Kidney (tissue), 14 donors: ENCODE measurements around the gene BRPF3. TPM values are rescaled to one million over a fixed set of nuclear protein-coding genes. Genes with fewer than 3 reads are reported as not detected.

ENCODE experiments used
- DNase-seq, 5 donors: peaks; one replicate each; pipeline ENCODE4 v3.0.0-alpha.2; 2013 to 2020
- FAIRE-seq: peaks from 2 replicates; lab custom pipeline; 2012; peaks lifted over from hg19 to GRCh38; lab: Jason Lieb, UNC
- H3K27ac ChIP-seq, 2 donors: one replicate each; pipeline ENCODE4 v1.7.0; 2013; ENCODE audit warnings: low read depth in 2 of 2, low read length in 2 of 2, inconsistent platforms in 1 of 2
- H3K27me3 ChIP-seq: one replicate; pipeline ENCODE4 v1.7.1; 2013; ENCODE audit warnings: low read length, inconsistent platforms; ENCODE audit not compliant: control insufficient read depth, insufficient read depth
- H3K36me3 ChIP-seq, 3 donors: one replicate each; pipeline versions ENCODE4 v1.7.0 to v1.7.1; 2013; ENCODE audit warnings: low read length in 3 of 3, control low read depth in 1 of 3, inconsistent platforms in 1 of 3; ENCODE audit not compliant: insufficient read depth in 3 of 3, control insufficient read depth in 2 of 3
- H3K4me1 ChIP-seq, 3 donors: one replicate each; pipeline versions ENCODE4 v1.7.0 to v1.7.1; 2013; ENCODE audit warnings: low read length in 3 of 3, inconsistent platforms in 1 of 3, low read depth in 1 of 3; ENCODE audit not compliant: control insufficient read depth in 2 of 3, insufficient read depth in 2 of 3
- H3K4me3 ChIP-seq, 3 donors: one replicate each; pipeline versions ENCODE4 v1.7.0 to v1.8.1; 2013; ENCODE audit warnings: low read length in 3 of 3, control low read depth in 1 of 3, inconsistent platforms in 1 of 3
- H3K9ac ChIP-seq, 3 donors: one replicate each; pipeline versions ENCODE4 v1.7.0 to v1.7.1; 2013; ENCODE audit warnings: low read length in 3 of 3, control low read depth in 1 of 3, inconsistent platforms in 1 of 3
- H3K9me3 ChIP-seq, 3 donors: one replicate each; pipeline versions ENCODE4 v1.7.0 to v1.7.1; 2013; ENCODE audit warnings: low read length in 3 of 3, control low read depth in 1 of 3, inconsistent platforms in 1 of 3; ENCODE audit not compliant: control insufficient read depth in 2 of 3, insufficient read depth in 1 of 3
- intact Hi-C: fragments of 100-400 bp; cut with DNase I; formaldehyde crosslinking; loops from one replicate; pipeline ENCODE4 v1.11.1; 2022
- polyA plus RNA-seq: library from polyadenylated mRNA; stranded (reverse); fragments of 350-450 nt; fragmentation: Illumina TruSeq; extraction: RNeasy Lipid Tissue Mini Kit (QIAGEN cat#74804); gene quantifications from one replicate; pipeline ENCODE4 v1.2.3, GENCODE V29; 2014; ENCODE audit warnings: low read depth, low replicate concordance; ENCODE audit not compliant: insufficient read depth
- total RNA-seq: library from RNA; stranded (reverse); fragmentation: NEBNext Ultra II Directional; extraction: Animal tissue kit (Norgen Biotek cat#: 25700); gene quantifications from one replicate; pipeline ENCODE4 v1.2.1, GENCODE V29; 2021
- TF ChIP-seq, protein P1 (sequence below): IDR thresholded peaks from 3 replicates; pipeline ENCODE4 v1.5.1; 2012; ENCODE audit warnings: mild to moderate bottlenecking, moderate library complexity, borderline replicate concordance; ENCODE audit not compliant: insufficient read depth; ENCODE audit errors: extremely low read depth
- donor health status: control.
- donor health status: control.
- donor health status: control.
- donor health status: control.
- donor health status: control.
- donor health status: DM: yes; HTN: yes; CAD: no.
- donor health status: Normal renal cell carcinoma (clear cell type).

BRPF3 gene
- total and polyA plus RNA-seq, 2 donors from 2014 or later, result 10.2 to 29.5 TPM

DNA sequence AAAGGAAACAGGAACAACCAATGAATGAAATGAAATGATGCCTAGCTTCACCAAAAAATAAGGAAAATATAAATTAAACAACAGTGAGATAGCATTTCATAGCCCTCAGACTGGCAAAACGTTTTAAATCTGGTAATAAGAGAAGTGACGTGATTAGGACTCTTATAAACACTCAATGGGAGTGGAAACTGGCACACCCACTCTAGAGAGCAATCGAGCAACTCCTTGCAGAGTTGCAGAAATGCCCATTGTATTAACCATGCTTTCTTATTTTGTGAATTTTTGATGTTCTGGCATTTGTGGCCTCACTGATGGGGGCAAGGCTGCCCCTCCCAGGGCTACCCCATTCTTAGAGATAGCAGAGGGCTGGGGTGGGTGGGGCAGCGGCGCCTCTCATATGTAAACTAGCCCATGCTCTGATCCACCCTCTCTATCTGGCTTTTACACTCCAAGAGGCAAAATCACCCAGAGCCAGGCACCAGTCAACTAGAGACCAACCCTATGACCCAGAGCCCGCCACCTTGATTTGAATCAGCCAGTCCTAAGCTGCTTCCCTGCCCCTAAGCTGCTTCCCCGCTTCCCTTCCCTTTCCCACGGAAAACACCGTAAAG lies 67.0 kb downstream of the BRPF3 start:
- FAIRE-seq (no peak), DNase-seq (no peak)
- TF ChIP-seq, protein P1, sequence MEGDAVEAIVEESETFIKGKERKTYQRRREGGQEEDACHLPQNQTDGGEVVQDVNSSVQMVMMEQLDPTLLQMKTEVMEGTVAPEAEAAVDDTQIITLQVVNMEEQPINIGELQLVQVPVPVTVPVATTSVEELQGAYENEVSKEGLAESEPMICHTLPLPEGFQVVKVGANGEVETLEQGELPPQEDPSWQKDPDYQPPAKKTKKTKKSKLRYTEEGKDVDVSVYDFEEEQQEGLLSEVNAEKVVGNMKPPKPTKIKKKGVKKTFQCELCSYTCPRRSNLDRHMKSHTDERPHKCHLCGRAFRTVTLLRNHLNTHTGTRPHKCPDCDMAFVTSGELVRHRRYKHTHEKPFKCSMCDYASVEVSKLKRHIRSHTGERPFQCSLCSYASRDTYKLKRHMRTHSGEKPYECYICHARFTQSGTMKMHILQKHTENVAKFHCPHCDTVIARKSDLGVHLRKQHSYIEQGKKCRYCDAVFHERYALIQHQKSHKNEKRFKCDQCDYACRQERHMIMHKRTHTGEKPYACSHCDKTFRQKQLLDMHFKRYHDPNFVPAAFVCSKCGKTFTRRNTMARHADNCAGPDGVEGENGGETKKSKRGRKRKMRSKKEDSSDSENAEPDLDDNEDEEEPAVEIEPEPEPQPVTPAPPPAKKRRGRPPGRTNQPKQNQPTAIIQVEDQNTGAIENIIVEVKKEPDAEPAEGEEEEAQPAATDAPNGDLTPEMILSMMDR, result no peak
- intact Hi-C loops, result no loop called here
- H3K9me3 ChIP-seq, result peaks cover 0 to 4% (median 0%) of the 10 kb centered on the region in 3 donors
- no peaks in the 10 kb centered on the region for H3K36me3 ChIP-seq
- no peak overlapping the region for H3K27ac ChIP-seq
- H3K9ac ChIP-seq, result no peak overlapping the region
- no peak overlapping the region for H3K4me3 ChIP-seq
- no peaks in the 10 kb centered on the region for H3K27me3 ChIP-seq
- peaks cover 0 to 3% (median 0%) of the 10 kb centered on the region in 3 donors for H3K4me1 ChIP-seq

DNA sequence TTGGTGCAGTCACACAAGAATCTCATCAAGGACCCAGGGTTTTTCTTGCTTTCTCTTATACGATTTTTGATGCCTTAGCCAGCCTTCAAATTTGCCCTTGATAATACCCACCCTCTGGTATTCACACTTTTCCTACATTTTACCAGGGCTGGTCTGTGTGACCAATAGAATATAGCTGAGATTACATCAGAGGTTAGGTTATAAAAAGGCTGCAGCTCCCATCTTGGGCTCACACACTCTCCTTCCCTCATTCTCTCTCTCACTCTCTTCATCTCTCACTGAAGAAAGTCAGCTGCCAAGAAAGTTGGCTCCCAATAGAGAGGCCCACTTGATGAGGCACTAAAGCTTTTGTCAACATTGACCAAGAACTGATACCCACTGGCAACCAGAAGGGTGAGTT lies 69.2 kb downstream of the BRPF3 start:
- H3K4me1 ChIP-seq, result peaks cover 0 to 3% (median 0%) of the 10 kb centered on the region in 3 donors
- intact Hi-C loops, result no loop called here
- DNase-seq (no peak), FAIRE-seq (no peak)
- TF ChIP-seq, protein P1, result no peak
- no peaks in the 10 kb centered on the region for H3K36me3 ChIP-seq
- H3K27me3 ChIP-seq, result no peaks in the 10 kb centered on the region
- no peak overlapping the region for H3K9ac ChIP-seq
- H3K27ac ChIP-seq, result no peak overlapping the region
- peaks cover 0 to 4% (median 0%) of the 10 kb centered on the region in 3 donors for H3K9me3 ChIP-seq
- H3K4me3 ChIP-seq, result no peak overlapping the region

DNA sequence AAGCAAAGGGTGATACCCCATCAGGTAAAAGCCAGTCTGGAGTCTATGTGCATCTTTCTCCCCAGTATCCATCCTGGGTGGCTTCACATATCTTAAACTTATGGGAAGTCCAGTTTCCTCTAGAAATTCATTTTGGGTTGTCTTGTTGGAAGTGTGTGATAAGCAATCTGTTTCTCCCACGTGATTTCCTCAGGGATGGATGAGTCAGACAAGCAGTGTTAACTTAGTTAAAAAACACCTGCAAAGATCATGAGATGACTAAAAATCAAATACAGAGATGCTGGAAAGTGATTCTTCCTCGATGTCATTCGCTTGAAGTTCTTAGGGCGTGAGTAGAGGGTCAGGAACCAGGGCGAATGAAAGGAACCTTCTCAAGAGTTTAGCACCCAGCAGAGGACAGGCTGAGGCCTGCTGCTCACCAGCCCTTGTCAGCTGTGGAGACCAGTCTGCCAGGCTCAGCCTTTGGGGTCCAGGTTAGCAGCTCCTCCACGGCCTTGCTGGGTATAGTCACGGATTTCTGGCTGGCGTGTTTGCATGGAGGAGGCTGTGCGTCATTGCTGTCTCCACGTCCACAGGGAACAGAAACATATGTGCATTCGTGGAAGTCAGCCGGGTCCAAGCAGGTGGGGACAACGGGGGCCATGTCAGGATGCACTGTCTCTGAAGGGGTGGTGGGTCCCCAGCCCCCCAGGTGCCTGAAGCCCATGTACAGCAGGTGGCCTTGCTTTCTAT lies 70.5 kb downstream of the BRPF3 start:
- DNase-seq (no peak), FAIRE-seq (no peak)
- intact Hi-C loops, result no loop called here
- Histone ChIP-seq H3K27me3 (no peaks in the 10 kb centered on the region), H3K4me3 (no peak overlapping the region), H3K36me3 (no peaks in the 10 kb centered on the region), H3K27ac (no peak overlapping the region), H3K4me1 (peaks cover 0 to 3% (median 0%) of the 10 kb centered on the region in 3 donors), H3K9me3 (peaks cover 0 to 4% (median 0%) of the 10 kb centered on the region in 3 donors), H3K9ac (no peak overlapping the region)
- TF ChIP-seq, protein P1, result no peak
